ENCODE data around the gene NATD1.

DNA sequence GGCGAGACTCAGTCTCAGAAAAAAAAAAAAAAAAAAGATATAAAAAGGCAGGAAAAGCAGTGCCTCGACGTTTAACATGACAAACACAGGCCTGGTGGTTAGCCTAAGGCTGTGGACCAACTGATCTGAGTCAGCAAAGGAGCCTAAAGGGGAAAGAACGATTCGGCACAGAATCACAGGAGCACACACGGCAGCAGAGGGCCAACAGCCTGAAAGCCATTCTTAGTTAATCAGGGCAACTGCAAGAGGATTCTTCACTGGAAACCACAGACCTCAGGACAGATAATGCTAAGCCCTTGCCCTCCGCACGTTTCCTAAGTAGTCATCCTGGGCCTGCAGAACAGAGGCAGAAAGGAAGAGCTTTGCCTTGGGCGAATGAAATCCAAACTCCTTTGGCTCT lies 53.9 kb downstream of the NATD1 start:
- TF ChIP-seq LARP7 (IDR thresholded peaks at IDR 0.05) (no peak), TCF12 (IDR thresholded peaks at IDR 0.05; ENCODE audit: low read depth, low read length) (no peak), JUND (IDR thresholded peaks at IDR 0.05; ENCODE audit: low read depth, low read length) (no peak), HCFC1 (IDR thresholded peaks at IDR 0.05; ENCODE audit: low read length) (no peak), SIN3A (IDR thresholded peaks at IDR 0.05; ENCODE audit: low read depth, low read length) (no peak), RFX5 (IDR thresholded peaks at IDR 0.05; ENCODE audit: low read depth, low read length) (no peak), TAF1 (IDR thresholded peaks at IDR 0.05; ENCODE audit: borderline replicate concordance, low read depth, low read length) (no peak), POLR2A (IDR thresholded peaks at IDR 0.05; ENCODE audit: low read depth, low read length) (no peak), POLR2AphosphoS5 (IDR thresholded peaks at IDR 0.05; ENCODE audit: low read length) (no peak)
- TF ChIP-seq, protein P1, sequence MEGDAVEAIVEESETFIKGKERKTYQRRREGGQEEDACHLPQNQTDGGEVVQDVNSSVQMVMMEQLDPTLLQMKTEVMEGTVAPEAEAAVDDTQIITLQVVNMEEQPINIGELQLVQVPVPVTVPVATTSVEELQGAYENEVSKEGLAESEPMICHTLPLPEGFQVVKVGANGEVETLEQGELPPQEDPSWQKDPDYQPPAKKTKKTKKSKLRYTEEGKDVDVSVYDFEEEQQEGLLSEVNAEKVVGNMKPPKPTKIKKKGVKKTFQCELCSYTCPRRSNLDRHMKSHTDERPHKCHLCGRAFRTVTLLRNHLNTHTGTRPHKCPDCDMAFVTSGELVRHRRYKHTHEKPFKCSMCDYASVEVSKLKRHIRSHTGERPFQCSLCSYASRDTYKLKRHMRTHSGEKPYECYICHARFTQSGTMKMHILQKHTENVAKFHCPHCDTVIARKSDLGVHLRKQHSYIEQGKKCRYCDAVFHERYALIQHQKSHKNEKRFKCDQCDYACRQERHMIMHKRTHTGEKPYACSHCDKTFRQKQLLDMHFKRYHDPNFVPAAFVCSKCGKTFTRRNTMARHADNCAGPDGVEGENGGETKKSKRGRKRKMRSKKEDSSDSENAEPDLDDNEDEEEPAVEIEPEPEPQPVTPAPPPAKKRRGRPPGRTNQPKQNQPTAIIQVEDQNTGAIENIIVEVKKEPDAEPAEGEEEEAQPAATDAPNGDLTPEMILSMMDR (IDR thresholded peaks at IDR 0.05 in 2 of 3, conservative IDR thresholded peaks at IDR 0.05 in 1 of 3; ENCODE audit: control insufficient read depth in 2 of 3, extremely low read depth in 1 of 3, insufficient read depth in 1 of 3, low read depth in 3 of 3, low read length in 3 of 3): no peak
- TF ChIP-seq, protein P2, sequence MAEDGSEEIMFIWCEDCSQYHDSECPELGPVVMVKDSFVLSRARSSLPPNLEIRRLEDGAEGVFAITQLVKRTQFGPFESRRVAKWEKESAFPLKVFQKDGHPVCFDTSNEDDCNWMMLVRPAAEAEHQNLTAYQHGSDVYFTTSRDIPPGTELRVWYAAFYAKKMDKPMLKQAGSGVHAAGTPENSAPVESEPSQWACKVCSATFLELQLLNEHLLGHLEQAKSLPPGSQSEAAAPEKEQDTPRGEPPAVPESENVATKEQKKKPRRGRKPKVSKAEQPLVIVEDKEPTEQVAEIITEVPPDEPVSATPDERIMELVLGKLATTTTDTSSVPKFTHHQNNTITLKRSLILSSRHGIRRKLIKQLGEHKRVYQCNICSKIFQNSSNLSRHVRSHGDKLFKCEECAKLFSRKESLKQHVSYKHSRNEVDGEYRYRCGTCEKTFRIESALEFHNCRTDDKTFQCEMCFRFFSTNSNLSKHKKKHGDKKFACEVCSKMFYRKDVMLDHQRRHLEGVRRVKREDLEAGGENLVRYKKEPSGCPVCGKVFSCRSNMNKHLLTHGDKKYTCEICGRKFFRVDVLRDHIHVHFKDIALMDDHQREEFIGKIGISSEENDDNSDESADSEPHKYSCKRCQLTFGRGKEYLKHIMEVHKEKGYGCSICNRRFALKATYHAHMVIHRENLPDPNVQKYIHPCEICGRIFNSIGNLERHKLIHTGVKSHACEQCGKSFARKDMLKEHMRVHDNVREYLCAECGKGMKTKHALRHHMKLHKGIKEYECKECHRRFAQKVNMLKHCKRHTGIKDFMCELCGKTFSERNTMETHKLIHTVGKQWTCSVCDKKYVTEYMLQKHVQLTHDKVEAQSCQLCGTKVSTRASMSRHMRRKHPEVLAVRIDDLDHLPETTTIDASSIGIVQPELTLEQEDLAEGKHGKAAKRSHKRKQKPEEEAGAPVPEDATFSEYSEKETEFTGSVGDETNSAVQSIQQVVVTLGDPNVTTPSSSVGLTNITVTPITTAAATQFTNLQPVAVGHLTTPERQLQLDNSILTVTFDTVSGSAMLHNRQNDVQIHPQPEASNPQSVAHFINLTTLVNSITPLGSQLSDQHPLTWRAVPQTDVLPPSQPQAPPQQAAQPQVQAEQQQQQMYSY (CRISPR knock-in tag; IDR thresholded peaks at IDR 0.05): no peak
